Stimulated activated CD4-positive, alpha-beta T cell treated with anti-CD3 and anti-CD28 coated beads, TNF-alpha, amount 100 ng/mL, for 4 hours (primary cell): Measurements from ENCODE around the gene CCDC142.

Source experiments
- DNase-seq, 3 experiments: peaks; one replicate each; pipeline ENCODE4 v3.0.0-alpha.2; 2020; ENCODE audit warnings: low read depth in 3 of 3

CCDC142 gene, protein sequence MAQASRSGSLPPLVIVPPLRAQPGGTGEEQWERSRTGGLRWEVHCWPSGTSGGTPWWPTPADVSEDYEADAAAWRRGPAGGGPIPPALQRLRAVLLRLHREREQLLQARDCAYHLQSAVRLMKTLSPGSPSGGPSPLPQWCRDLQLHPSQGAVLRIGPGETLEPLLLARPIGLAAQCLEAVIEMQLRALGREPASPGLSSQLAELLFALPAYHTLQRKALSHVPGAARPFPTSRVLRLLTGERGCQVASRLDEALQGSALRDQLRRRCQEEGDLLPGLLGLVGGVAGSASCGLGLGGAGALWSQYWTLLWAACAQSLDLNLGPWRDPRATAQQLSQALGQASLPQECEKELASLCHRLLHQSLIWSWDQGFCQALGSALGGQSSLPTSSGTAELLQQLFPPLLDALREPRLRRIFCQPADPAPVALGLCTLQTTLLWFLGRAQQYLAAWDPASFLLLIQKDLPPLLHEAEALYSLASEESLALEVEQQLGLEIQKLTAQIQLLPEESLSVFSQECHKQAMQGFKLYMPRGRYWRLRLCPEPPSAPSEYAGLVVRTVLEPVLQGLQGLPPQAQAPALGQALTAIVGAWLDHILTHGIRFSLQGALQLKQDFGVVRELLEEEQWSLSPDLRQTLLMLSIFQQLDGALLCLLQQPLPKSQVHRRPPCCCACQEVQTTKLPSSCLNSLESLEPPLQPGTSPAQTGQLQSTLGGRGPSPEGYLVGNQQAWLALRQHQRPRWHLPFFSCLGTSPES

DNA sequence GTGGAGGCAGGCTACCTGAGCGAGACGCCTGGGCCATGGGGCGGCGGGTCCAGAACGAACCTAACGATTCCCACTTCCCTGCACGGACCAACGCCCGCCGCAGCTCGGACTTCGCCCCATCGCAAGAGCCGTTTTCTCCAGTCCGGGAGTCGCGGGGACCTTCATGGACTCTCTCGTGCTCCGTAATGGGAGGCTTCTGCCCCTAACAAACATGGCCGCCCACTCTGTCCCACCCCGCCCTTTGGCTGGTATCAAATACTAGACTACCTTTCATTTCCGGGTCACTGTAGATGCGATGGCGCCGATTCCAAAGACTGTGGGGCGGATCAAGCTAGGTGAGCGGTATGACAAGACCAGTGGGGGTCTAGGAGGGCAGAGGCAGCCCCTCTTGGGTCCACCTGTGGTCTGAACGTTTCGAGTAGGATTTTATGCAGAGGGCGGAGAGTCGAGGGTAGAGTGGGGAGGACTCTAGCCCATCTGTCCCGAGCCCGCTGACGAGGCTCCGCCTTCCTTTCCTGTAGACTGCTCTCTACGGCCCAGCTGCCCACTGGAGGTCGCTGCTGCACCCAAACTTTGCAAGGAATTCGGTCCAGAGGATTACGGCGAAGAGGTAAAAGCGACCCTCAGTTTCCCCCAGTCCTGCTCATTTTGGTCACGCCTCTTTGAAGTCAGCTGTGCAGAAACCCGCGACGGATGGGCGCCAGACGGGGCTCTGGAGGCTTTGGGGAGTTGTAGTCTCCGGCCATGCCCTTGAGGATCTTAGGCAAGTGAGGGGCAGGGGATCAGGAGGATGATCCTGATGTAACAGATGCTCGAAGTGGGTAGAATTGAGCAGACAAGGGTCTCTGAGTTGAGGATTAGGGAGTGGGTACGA lies at the start of gene CCDC142, which contains the start of gene TTC31:
Gene CCDC142 (minus strand): TSS at position 198 of the 874 bp plus-strand sequence. CDS start 161 bp downstream, at position 37.
Gene TTC31 (plus strand): TSS at position 281 of the 874 bp plus-strand sequence. CDS start 15 bp downstream, at position 296.
- DNase-seq: peak; percentile 84 to 89 (median 86)

DNA sequence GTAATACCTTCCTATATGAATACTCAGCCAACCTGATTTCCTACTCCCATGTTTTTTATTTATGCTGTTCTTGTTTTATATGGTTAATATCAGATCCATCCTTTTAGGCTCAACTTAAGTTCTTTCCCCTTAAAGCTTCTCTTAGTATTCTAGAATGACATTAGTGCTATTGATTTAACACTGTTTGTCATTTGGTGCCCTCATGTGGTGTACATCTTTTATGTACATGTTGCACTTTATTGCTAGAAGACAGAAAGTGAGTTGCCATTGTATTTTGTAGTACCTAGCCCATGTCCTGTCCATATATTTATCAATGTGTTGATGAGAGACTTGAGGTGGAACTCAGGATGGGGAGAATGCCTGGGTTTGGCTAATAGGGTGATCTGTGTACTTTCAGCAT lies 49.4 kb upstream of the CCDC142 start:
- DNase-seq: no peak

DNA sequence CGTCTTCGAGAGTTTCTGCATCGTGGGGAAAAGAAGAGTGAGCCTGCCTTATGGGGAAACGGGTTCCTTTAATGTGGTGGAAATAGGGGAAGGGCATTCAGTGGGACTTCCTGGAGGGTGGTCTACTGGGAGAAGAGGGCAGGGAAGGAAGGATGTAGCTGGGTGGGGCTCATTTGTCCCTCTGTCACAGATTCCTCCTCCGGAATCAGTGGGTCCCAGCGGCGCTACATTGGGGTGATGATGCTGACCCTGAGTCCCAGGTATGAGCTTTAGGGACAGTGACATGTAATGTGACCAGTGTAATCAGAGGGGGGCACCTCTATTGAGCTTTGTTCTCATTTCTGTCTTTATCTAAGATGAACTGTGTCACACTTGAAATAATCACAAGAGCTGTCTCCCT lies 48.9 kb upstream of the CCDC142 start:
- no peak for DNase-seq

DNA sequence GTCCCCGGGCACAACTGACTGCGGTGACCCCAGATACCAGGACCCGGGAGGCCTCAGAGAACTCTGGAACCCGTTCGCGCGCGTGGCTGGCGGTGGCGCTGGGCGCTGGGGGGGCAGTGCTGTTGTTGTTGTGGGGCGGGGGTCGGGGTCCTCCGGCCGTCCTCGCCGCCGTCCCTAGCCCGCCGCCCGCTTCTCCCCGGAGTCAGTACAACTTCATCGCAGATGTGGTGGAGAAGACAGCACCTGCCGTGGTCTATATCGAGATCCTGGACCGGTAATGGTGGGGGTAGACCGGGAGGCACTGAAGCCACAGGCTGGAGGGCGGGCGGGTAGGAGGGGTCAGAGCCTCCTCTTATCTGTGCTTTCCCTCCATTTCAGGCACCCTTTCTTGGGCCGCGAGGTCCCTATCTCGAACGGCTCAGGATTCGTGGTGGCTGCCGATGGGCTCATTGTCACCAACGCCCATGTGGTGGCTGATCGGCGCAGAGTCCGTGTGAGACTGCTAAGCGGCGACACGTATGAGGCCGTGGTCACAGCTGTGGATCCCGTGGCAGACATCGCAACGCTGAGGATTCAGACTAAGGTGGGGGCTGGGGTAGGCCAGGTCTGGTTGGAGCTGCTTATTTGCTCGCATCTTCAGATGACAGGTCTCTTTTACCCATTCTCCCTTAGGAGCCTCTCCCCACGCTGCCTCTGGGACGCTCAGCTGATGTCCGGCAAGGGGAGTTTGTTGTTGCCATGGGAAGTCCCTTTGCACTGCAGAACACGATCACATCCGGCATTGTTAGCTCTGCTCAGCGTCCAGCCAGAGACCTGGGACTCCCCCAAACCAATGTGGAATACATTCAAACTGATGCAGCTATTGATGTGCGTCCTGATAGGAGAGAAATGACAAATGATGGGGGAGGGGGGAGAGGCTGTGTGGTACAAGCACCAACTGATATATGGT lies 47.7 kb upstream of the CCDC142 start:
- DNase-seq: no peak

DNA sequence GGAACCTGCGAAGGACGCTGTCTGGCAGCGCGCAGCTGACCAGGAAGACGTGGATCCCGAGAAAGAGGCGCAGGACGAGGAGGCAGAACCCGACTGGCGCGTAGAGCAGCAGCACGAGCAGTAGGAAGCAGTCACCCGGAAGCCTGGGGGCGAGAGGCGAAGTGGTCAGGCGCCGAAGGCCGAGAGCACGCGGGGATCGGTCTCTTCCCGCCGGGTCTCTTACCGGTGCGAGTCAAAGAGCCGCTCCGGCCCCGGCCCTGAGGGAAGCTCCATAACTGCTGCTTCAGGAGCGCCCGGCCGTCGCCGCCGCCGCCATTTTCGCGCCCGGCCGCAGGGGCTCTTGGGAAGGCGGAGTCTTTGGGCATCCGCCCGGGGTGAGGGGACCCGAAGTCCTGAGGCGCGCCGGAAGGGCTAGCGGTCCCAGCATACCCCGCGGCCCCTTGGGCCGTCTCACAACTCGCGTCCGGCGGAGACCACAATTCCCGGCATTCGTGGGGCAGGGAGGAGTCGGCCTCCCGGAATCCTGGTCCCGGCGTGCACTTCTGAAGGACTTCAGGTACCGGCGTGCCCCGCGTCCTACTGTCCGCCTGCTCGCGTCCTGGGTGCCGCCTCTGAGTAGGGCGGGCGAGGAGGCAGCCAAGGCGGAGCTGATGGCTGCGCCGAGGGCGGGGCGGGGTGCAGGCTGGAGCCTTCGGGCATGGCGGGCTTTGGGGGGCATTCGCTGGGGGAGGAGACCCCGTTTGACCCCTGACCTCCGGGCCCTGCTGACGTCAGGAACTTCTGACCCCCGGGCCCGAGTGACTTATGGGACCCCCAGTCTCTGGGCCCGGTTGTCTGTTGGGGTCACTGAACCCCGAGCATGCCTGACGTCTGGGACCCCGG lies 46.8 kb upstream of the CCDC142 start, which contains the start of the genes AUP1 and HTRA2:
Gene AUP1 (minus strand): TSS at position 350 of the 882 bp plus-strand sequence. CDS start 77 bp downstream, at position 273.
Gene HTRA2 (plus strand): TSS at position 577 of the 882 bp plus-strand sequence. CDS start 74 bp downstream, at position 651.
- peak; percentile 70 to 78 (median 78) for DNase-seq

DNA sequence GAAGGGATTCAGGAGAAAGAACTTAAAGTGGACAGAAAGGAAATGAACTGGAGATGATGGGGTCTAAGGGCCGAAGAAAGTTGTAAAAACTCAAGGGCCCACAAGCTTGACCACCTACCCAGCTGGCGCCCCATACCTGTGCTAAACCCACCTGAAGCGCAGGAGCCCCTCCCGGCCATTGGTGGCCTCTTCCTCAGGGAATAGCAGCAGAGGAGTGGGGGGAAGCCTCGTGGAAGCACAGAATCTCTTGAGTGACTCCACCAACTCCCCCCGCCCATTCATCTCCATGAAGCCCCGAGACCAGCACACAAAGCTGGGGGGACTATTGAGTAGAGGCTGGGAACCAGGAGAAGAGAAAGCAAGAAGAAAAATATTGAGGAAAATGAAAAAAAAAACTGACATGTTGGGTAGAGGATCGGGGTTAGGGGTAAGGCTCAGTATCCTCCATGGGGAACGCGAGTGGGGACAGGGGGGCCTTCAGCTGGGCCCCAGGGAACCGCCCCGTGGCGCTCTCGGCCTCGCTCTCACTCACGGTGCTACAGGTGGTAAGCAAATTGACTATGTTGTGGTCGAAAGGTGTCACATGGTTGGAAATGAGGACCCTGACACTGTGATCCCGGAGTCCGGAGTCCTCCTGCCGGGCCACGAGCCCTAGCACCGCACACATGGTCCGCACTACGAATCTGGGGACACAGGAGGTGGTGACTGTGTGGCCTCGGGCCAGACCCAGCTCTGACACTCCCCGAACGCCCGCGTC lies 46.0 kb upstream of the CCDC142 start:
- no peak for DNase-seq

DNA sequence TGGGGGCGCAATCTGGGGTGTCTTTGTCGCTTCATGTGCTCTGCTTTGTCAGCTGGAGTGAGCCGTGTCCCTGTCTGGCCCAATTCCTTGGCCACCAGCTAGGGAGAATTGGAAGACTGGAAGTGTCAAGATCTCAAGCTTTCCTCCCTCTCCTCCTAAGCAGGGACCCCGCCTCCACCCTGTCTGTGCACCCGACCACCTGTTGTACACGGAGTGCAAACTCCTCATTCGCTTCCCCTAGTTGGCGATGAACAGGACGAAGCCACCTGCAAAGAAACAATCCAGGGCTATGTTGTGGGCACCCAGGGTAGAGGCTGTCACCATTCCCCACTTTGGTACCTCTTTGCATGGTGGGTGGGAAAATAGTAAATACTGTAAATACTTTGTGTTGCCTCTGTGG lies 44.9 kb upstream of the CCDC142 start:
- no peak for DNase-seq

DNA sequence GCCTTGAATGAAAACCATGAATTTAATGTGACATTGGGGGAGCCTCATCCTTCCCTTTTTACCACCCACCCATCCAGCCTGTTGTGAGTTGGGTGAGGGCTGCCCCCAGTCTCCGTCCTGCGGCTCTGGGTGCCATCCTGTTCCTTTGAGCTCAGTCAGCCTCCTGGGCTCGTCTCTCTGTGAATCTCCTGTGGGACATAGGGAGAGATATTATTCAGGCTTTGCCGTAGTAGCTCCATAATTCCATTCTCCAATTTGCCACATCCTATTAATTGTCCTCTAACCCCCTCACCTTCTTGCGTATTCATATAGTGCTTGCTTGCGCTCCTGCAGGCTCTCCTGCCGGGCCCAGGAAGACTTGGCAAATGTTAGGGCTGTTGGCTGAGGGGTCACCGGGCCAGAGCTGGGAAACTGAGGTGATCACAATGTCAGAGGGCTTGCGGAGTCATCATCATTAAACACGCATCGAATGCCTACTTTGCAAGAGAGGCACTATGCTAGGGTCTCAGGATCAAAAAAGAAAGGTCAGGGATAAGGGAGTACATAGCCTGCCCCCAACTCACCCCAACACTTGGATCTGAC lies 43.9 kb upstream of the CCDC142 start:
- DNase-seq: no peak

DNA sequence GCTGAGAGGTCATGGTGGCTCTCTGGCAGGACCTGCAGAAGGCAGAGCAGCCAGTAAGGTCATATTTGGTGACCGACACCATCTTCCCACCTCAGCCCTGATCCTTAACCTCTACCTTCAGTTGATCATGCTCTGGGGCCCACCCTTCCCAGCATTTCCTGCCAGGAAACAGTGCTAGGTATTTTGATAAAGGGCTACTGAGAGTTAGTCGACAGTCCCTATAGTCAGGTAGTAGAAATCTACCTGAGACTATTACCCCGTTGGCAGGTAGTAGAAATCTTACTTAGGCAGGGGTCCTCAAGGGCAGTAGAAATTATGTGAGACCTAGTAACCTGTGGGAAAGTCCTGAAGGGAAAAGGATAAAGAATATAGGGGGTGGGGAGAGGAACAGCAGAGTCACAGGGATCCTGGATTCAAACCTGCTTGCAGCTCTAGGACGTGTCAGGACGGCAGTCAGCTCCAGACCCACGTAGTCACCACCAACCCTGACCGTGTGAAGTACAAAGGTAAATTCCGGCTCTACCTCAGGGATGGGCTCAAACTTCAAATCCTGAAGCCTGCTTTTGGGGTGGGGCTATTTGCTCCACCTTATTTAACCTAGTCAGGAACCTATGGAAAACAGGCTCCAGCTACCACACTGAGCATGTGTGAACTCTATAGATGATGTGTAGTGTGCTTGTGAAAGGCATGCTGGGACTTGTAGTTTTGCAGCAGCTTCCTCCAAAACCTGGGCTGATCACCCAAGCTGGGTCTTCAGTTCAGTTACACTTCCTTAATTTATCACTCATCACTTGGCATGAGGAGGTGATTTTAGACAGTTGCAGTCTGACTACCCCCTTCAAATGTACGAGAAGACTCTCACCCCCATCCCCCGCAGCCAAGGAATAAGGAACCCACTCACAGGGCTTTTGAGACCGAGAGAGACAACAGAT lies 43.2 kb upstream of the CCDC142 start, which contains the start of gene DQX1:
Gene DQX1 (minus strand): TSS at position 515 of the 932 bp plus-strand sequence. CDS start 502 bp downstream, at position 13.
- DNase-seq: no peak

DNA sequence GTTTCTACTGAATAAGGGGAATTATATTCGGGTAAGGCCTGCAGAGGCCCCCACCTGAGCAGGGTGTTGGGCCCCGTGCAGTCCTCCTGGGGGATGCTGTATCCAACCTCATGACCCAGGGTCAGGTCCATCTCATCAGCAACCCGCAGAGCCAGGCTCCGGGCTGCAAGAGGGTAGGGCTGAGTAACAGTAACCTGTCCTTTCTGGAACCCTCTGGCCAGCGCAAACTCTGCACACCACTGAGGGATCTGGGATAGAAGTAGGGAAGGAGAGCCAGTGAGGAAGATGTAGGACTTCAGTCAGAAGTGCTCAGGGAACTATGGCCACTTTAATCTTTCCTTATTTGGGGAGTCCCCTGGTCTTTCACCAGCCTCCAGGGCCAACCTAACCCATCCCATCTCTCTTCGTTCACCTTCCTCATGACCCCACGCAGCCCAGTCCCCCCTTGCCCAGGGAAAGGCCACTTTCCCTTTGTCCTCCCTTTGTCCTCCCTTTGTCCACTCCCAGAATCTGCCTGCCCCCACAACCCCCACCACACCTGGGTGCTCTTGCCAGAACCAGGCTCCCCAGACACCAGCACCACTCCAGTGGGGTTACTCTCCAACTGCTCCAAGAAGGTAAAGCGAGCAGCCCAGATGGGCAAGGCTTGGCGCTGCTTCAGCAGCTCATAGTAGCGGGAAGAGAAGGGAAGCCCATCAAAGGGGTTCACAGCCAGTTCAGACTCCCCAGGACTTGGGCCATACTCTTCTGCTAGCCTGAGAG lies 42.3 kb upstream of the CCDC142 start:
- no peak for DNase-seq

DNA sequence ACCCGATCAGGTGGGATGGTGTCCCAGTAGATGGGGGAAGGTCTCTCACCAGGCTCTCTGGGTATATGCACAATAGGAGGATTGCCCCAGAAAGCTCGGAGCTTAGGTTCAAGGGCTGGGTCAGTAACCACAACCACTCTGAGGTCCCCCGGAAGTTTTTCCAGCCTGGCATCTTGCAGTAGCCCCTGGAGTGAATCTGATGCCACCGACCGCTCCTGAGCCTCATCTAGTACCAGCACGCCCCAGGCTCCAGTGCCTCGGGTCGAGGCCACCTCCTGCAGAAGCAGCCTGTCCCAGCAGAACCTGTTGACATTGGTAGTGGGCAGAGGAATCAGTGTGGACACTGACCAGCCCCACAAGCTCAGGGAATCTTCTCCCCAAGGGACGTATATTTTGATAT lies 41.2 kb upstream of the CCDC142 start:
- DNase-seq: no peak

DNA sequence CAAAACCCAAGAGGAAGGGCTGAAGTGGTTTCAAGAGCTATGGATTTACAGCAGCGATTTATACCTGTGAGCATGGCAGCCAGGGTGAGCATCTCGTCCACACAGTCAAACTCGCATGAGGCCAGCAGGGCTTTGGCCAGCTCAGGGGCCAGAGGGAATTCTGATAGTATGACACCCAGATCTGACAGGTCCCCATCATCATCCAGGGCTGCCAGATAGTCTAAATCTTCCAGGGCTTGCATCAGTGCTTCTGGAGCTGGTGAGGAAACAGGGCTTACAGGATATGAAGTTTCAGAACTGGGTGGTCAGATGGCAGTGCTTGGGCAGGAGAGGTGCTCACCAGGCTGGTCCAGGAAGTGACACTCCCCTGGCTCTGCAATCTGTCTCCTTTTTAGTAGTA lies 39.7 kb upstream of the CCDC142 start:
- no peak for DNase-seq

DNA sequence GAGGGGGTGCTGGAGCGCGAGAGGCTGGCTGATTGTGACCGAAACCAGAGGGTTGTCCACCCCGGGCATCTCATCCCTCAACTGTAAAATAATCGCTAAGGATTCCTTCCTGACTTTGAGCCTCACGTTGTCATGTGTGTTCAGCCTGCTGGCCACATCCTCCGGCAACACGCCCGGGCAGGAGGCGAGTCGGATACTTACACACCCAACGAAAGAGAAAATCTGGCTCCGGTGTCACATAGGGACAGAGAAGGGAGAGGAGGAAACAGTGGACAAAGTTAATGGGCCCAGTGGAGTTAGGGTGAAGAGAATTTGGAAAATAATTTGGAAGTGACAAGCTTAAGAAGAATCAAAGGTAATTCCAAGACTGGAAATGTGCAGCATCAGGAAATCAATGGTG lies 33.9 kb upstream of the CCDC142 start:
- no peak for DNase-seq

DNA sequence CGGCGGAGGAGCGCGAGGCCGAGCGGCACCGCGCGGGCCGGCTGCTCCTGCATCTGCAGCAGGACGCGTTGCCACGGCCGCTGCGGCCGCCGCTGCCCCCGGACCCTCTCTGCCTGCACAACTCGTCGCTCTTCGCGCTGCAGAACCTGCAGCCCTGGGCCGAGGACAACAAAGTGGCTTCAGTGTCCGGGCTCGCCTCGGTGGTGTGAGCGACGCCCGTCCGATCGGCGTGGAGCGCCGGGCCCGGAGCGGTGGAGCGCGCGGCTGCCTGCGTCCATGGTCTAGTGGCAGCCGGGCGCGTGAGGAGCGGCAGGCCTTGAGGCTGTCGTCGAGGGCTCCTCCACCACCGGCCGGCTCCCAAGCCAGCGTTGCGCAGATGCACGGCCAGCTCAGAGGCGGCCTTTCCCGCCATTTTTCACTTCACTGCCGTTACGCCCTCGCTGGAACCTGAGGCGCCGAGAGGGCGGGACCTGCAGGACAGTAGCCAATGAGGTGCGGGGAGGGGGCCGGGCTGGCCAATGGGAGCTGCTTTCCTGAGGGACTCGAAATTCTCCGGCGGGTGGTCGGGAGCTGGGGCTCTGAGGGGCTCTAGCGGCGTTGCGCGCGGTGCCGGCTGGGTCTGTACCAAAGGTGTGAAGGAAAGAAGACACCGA lies 33.3 kb upstream of the CCDC142 start:
- DNase-seq: peak in 2 of 3 experiments; percentile 51 to 70

DNA sequence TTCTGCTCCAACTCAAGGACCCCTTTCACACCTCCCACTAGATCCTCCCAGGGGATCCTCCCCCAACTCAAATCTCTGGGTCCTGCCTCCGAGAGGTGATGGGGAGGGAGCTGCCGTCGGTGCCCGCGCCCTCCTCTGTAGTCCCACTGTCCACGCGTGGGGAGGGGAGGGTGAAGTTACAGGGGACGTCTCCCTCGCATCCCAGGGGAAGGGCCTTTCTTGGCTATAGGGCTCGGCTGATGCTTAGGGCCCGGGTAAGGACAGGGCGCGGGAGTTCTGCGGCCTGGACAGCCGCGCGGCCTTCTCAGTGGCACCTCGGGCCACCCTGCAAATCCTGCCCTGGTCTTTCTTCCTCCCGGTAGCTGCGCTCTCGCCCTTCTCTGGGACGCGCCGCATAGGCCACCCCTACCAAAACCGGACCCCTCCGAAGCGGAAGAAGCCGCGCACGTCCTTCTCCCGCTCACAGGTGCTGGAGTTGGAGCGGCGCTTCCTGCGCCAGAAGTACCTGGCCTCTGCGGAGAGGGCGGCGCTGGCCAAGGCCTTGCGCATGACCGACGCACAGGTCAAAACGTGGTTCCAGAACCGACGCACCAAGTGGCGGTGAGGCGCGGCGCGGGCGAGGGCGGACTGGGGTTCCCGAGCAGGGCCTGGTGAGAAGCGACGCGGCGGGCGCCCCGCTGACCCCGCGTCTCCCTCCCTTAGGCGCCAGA lies 32.6 kb upstream of the CCDC142 start:
- no peak for DNase-seq
